Measurements from ENCODE around the gene EFNA3. TPM values are rescaled to one million over a fixed set of nuclear protein-coding genes. Genes with fewer than 3 reads are reported as not detected.

The EFNA3 gene
- total RNA-seq, 4 donors from 2014 or later = 0.44 to 3.7 (median 1.7) TPM; not detected in 1

- no peak for TF ChIP-seq CTCF (IDR thresholded peaks at IDR 0.05; ENCODE audit: low read depth)
These were observed 1.3 kb upstream of the EFNA3 start for GRCh38 chr1:155077346-155077745.

- TF ChIP-seq CTCF (IDR thresholded peaks at IDR 0.05; ENCODE audit: low read depth) = no peak
These were observed 735 bp upstream of the EFNA3 start for GRCh38 chr1:155077758-155078445.

- no peak for TF ChIP-seq CTCF (IDR thresholded peaks at IDR 0.05; ENCODE audit: low read depth)
These were observed 511 bp downstream of the EFNA3 start for GRCh38 chr1:155079210-155079486.

- TF ChIP-seq CTCF (IDR thresholded peaks at IDR 0.05; ENCODE audit: low read depth) = no peak
These were observed 1.1 kb downstream of the EFNA3 start for GRCh38 chr1:155079487-155080311.

- no peak for TF ChIP-seq CTCF (IDR thresholded peaks at IDR 0.05; ENCODE audit: low read depth)
These were observed 1.9 kb downstream of the EFNA3 start for GRCh38 chr1:155080312-155081228.

GRCh38 chr1:155081472-155082300, 3.0 kb downstream of the EFNA3 start:
- TF ChIP-seq CTCF (IDR thresholded peaks at IDR 0.05; ENCODE audit: low read depth) = no peak

Measured in subcutaneous adipose tissue (tissue), 4 donors.